Activated naive CD4-positive, alpha-beta T cell treated with anti-CD3 and anti-CD28 coated beads, Interleukin-2, amount 50 U/mL, for 24 hours (primary cell): ENCODE results near the gene ADIPOR2.
A peak's percentile ranks its signal among the peaks of the same experiment; 100 is the strongest.
"Not testable (repeated sequence)": the region's sequence is repeated elsewhere in the genome, so short reads cannot be mapped to it uniquely, and the experiment has no call there.

Source experiments
- H3K27ac Mint-ChIP-seq: one replicate; pipeline ENCODE4 v1.8.0; 2021; ENCODE audit warnings: mild to moderate bottlenecking, mixed read lengths
- H3K27me3 Mint-ChIP-seq: one replicate; pipeline ENCODE4 v1.8.0; 2021; ENCODE audit warnings: mixed read lengths
- H3K36me3 Mint-ChIP-seq: one replicate; pipeline ENCODE4 v1.8.0; 2021; ENCODE audit warnings: mixed read lengths
- H3K4me1 Mint-ChIP-seq: one replicate; pipeline ENCODE4 v1.8.0; 2021; ENCODE audit warnings: mixed read lengths
- H3K4me3 Mint-ChIP-seq: one replicate; pipeline ENCODE4 v1.8.0; 2021; ENCODE audit warnings: mild to moderate bottlenecking, mixed read lengths
- H3K9me3 Mint-ChIP-seq: one replicate; pipeline ENCODE4 v1.8.0; 2021; ENCODE audit warnings: mixed read lengths

Gene ADIPOR2

GRCh38 chr12:1710870-1711269, 20.0 kb downstream of the ADIPOR2 start:
- Mint-ChIP-seq H3K36me3 (peaks cover 25% of the 10 kb centered on the region), H3K4me1 (peaks cover 66% of the 10 kb centered on the region)
- not testable (repeated sequence) for H3K9me3 Mint-ChIP-seq, H3K27ac Mint-ChIP-seq, H3K27me3 Mint-ChIP-seq, H3K4me3 Mint-ChIP-seq

- H3K9me3 Mint-ChIP-seq, H3K27me3 Mint-ChIP-seq, H3K4me3 Mint-ChIP-seq: not testable (repeated sequence)
- peaks cover 27% of the 10 kb centered on the region for H3K36me3 Mint-ChIP-seq
- H3K4me1 Mint-ChIP-seq, result peaks cover 67% of the 10 kb centered on the region
- H3K27ac Mint-ChIP-seq, result peak overlapping the region; percentile 10
These were observed 20.8 kb downstream of the ADIPOR2 start for GRCh38 chr12:1711536-1712211.

GRCh38 chr12:1712305-1712704, 21.4 kb downstream of the ADIPOR2 start:
- not testable (repeated sequence) for H3K9me3 Mint-ChIP-seq, H3K4me3 Mint-ChIP-seq, H3K27ac Mint-ChIP-seq, H3K27me3 Mint-ChIP-seq
- Mint-ChIP-seq H3K4me1 (peaks cover 67% of the 10 kb centered on the region), H3K36me3 (peaks cover 24% of the 10 kb centered on the region)

- Mint-ChIP-seq H3K4me1 (peaks cover 63% of the 10 kb centered on the region), H3K36me3 (peaks cover 24% of the 10 kb centered on the region)
- not testable (repeated sequence) for H3K27me3 Mint-ChIP-seq, H3K9me3 Mint-ChIP-seq, H3K27ac Mint-ChIP-seq, H3K4me3 Mint-ChIP-seq
These were observed 22.0 kb downstream of the ADIPOR2 start for GRCh38 chr12:1712852-1713251.

- not testable (repeated sequence) for H3K9me3 Mint-ChIP-seq, H3K27ac Mint-ChIP-seq, H3K27me3 Mint-ChIP-seq, H3K4me3 Mint-ChIP-seq
- H3K36me3 Mint-ChIP-seq, result peaks cover 23% of the 10 kb centered on the region
- H3K4me1 Mint-ChIP-seq, result peaks cover 60% of the 10 kb centered on the region
These were observed 23.0 kb downstream of the ADIPOR2 start for GRCh38 chr12:1713783-1714348.

GRCh38 chr12:1715459-1715858, 24.6 kb downstream of the ADIPOR2 start:
- Mint-ChIP-seq H3K4me1 (peaks cover 62% of the 10 kb centered on the region), H3K36me3 (peaks cover 21% of the 10 kb centered on the region)
- H3K9me3 Mint-ChIP-seq, H3K4me3 Mint-ChIP-seq, H3K27me3 Mint-ChIP-seq, H3K27ac Mint-ChIP-seq: not testable (repeated sequence)

- H3K9me3 Mint-ChIP-seq, result no peaks in the 10 kb centered on the region
- H3K27me3 Mint-ChIP-seq, result no peaks in the 10 kb centered on the region
- H3K36me3 Mint-ChIP-seq, result peaks cover 22% of the 10 kb centered on the region
- peak overlapping the region; percentile 20 for H3K4me3 Mint-ChIP-seq
- H3K27ac Mint-ChIP-seq, result no peak overlapping the region
- peaks cover 62% of the 10 kb centered on the region for H3K4me1 Mint-ChIP-seq
These were observed 25.5 kb downstream of the ADIPOR2 start for GRCh38 chr12:1716215-1716862.

GRCh38 chr12:1716911-1717310, 26.0 kb downstream of the ADIPOR2 start:
- Mint-ChIP-seq H3K4me1 (peaks cover 62% of the 10 kb centered on the region), H3K36me3 (peaks cover 22% of the 10 kb centered on the region), H3K27me3 (no peaks in the 10 kb centered on the region), H3K27ac (no peak overlapping the region), H3K9me3 (no peaks in the 10 kb centered on the region), H3K4me3 (no peak overlapping the region)

GRCh38 chr12:1719139-1719538, 28.3 kb downstream of the ADIPOR2 start:
- Mint-ChIP-seq H3K27ac (no peak overlapping the region), H3K27me3 (no peaks in the 10 kb centered on the region), H3K4me3 (no peak overlapping the region), H3K4me1 (peaks cover 71% of the 10 kb centered on the region), H3K9me3 (no peaks in the 10 kb centered on the region), H3K36me3 (peaks cover 19% of the 10 kb centered on the region)

GRCh38 chr12:1720494-1720893, 29.6 kb downstream of the ADIPOR2 start:
- peaks cover 64% of the 10 kb centered on the region for H3K4me1 Mint-ChIP-seq
- H3K27ac Mint-ChIP-seq, result no peak overlapping the region

GRCh38 chr12:1723721-1724120, 32.9 kb downstream of the ADIPOR2 start:
- H3K9me3 Mint-ChIP-seq, result no peaks in the 10 kb centered on the region
- H3K36me3 Mint-ChIP-seq, result peaks cover 10% of the 10 kb centered on the region
- no peak overlapping the region for H3K27ac Mint-ChIP-seq
- H3K27me3 Mint-ChIP-seq, result no peaks in the 10 kb centered on the region
- peaks cover 53% of the 10 kb centered on the region for H3K4me1 Mint-ChIP-seq
- H3K4me3 Mint-ChIP-seq, result no peak overlapping the region

More at GRCh38 chr12:1720494-1720893, 29.6 kb downstream of the ADIPOR2 start:
- H3K9me3 Mint-ChIP-seq, result no peaks in the 10 kb centered on the region
- no peak overlapping the region for H3K4me3 Mint-ChIP-seq
- H3K27me3 Mint-ChIP-seq, result no peaks in the 10 kb centered on the region
- H3K36me3 Mint-ChIP-seq, result peaks cover 14% of the 10 kb centered on the region

- no peaks in the 10 kb centered on the region for H3K9me3 Mint-ChIP-seq
- H3K36me3 Mint-ChIP-seq, result peaks cover 10% of the 10 kb centered on the region
- H3K27me3 Mint-ChIP-seq, result no peaks in the 10 kb centered on the region
- no peak overlapping the region for H3K27ac Mint-ChIP-seq
- H3K4me3 Mint-ChIP-seq, result no peak overlapping the region
- H3K4me1 Mint-ChIP-seq, result peaks cover 50% of the 10 kb centered on the region
These were observed 33.4 kb downstream of the ADIPOR2 start for GRCh38 chr12:1724250-1724649.

GRCh38 chr12:1726753-1727152, 35.9 kb downstream of the ADIPOR2 start:
- Mint-ChIP-seq H3K4me1 (peaks cover 44% of the 10 kb centered on the region), H3K4me3 (no peak overlapping the region), H3K36me3 (peaks cover 14% of the 10 kb centered on the region), H3K27me3 (no peaks in the 10 kb centered on the region), H3K27ac (no peak overlapping the region), H3K9me3 (no peaks in the 10 kb centered on the region)

- no peak overlapping the region for H3K27ac Mint-ChIP-seq
- H3K36me3 Mint-ChIP-seq, result peaks cover 13% of the 10 kb centered on the region
- peaks cover 46% of the 10 kb centered on the region for H3K4me1 Mint-ChIP-seq
- no peaks in the 10 kb centered on the region for H3K9me3 Mint-ChIP-seq
- H3K4me3 Mint-ChIP-seq, result no peak overlapping the region
- H3K27me3 Mint-ChIP-seq, result no peaks in the 10 kb centered on the region
These were observed 38.0 kb downstream of the ADIPOR2 start for GRCh38 chr12:1728824-1729223.

GRCh38 chr12:1731019-1731687, 40.3 kb downstream of the ADIPOR2 start:
- no peaks in the 10 kb centered on the region for H3K9me3 Mint-ChIP-seq

GRCh38 chr12:1731688-1732078, 40.8 kb downstream of the ADIPOR2 start:
- not testable (repeated sequence) for H3K27me3 Mint-ChIP-seq, H3K4me3 Mint-ChIP-seq, H3K27ac Mint-ChIP-seq, H3K9me3 Mint-ChIP-seq
- Mint-ChIP-seq H3K36me3 (peaks cover 10% of the 10 kb centered on the region), H3K4me1 (peaks cover 43% of the 10 kb centered on the region)

More at GRCh38 chr12:1731019-1731687, 40.3 kb downstream of the ADIPOR2 start:
- peaks cover 9% of the 10 kb centered on the region for H3K36me3 Mint-ChIP-seq
- H3K27ac Mint-ChIP-seq, result no peak overlapping the region
- no peaks in the 10 kb centered on the region for H3K27me3 Mint-ChIP-seq
- peaks cover 41% of the 10 kb centered on the region for H3K4me1 Mint-ChIP-seq
- no peak overlapping the region for H3K4me3 Mint-ChIP-seq
